Esophagus squamous epithelium (tissue), 5 donors: ENCODE measurements around the gene PHACTR3. TPM values are rescaled to one million over a fixed set of nuclear protein-coding genes. Genes with fewer than 3 reads are reported as not detected.

Source experiments
- DNase-seq: peaks from one replicate; lab custom pipeline; 2025; lab: John Stamatoyannopoulos, UW
- H3K27ac ChIP-seq, 4 donors: fragments of 200-600 bp; sonication (generic); one replicate each; pipeline ENCODE4 v1.5.1; 2016 to 2019; ENCODE audit warnings: mild to moderate bottlenecking in 1 of 4
- H3K27me3 ChIP-seq, 4 donors: fragments of 200-600 bp; sonication (generic); 1 replicate in 3 of 4; 2 replicates in 1 of 4; pipeline versions ENCODE4 v1.5.1 to v1.6.0; 2017 to 2021; ENCODE audit warnings: antibody characterized with exemption in 1 of 4
- H3K36me3 ChIP-seq, 3 donors: fragments of 200-600 bp; sonication (generic); one replicate each; pipeline ENCODE4 v1.5.1; 2016 to 2019
- H3K4me1 ChIP-seq, 3 donors: fragments of 200-600 bp; sonication (generic); one replicate each; pipeline ENCODE4 v1.5.1; 2017 to 2019
- H3K4me3 ChIP-seq, 4 donors: fragments of 200-600 bp; sonication (generic); 1 replicate in 3 of 4; 2 replicates in 1 of 4; pipeline ENCODE4 v1.5.1; 2016 to 2019; ENCODE audit warnings: mild to moderate bottlenecking in 2 of 4, moderate library complexity in 1 of 4
- H3K9me3 ChIP-seq, 3 donors: fragments of 200-600 bp; sonication (generic); one replicate each; pipeline ENCODE4 v1.5.1; 2016 to 2019
- POLR2A ChIP-seq, 4 donors: fragments of 450-650 bp; IDR thresholded peaks; one replicate each; pipeline ENCODE4 v1.6.1; 2017; ENCODE audit warnings: antibody characterized with exemption in 4 of 4, mild to moderate bottlenecking in 4 of 4, moderate library complexity in 3 of 4
- WGBS, 2 donors: methylation state at CpG; one replicate each; pipeline ENCODE4 v1.1.5; 2018; 5-methylcytosine and 5-hydroxymethylcytosine counted together
- intact Hi-C: fragments of 100-400 bp; cut with DNase I; formaldehyde crosslinking; loops from one replicate; pipeline ENCODE4 v1.15.0; 2022
- total RNA-seq, 4 donors: library from RNA; depleted of rRNA; stranded (reverse); fragments of >200 nt; gene quantifications; one replicate each; pipeline ENCODE4 v1.1.0, GENCODE V29; 2016
- TF ChIP-seq, protein P1 (sequence below), 6 experiments: fragments of 450-650 bp in 4 of 6; fragments of 200-600 bp in 2 of 6; sonication (generic) in 2 of 6; IDR thresholded peaks; one replicate each; pipeline ENCODE4 v1.5.1; 2016 to 2019; ENCODE audit warnings: antibody characterized with exemption in 6 of 6, mild to moderate bottlenecking in 4 of 6, moderate library complexity in 4 of 6
- donor health status: DM: yes; HTN: yes; CAD: no.

Gene PHACTR3
- total RNA-seq, 4 donors from 2014 or later, result 0.13 to 2.5 (median 0.32) TPM

DNA sequence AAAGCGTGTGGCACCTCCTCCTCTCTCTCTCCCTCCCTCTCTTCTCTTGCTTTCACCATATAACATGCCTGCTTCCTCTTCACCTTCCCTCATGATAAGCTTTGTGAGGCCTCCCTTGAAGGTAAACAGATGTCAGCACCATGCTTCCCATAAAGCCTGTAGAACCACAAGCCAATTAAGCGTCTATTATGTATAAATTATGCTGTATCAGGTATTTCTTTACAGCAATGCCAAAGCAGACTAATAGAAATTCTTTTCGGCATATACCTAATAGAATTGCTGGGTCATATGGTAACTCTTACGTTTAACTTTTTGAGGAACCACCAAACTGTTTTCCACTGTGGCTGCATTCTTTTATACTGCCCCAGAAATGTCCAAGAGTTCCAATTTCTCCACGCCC lies 254.1 kb downstream of the PHACTR3 start:
- no peaks in the 10 kb centered on the region for H3K9me3 ChIP-seq
- TF ChIP-seq POLR2A (IDR thresholded peaks at IDR 0.05), result no peak
- TF ChIP-seq, protein P1, sequence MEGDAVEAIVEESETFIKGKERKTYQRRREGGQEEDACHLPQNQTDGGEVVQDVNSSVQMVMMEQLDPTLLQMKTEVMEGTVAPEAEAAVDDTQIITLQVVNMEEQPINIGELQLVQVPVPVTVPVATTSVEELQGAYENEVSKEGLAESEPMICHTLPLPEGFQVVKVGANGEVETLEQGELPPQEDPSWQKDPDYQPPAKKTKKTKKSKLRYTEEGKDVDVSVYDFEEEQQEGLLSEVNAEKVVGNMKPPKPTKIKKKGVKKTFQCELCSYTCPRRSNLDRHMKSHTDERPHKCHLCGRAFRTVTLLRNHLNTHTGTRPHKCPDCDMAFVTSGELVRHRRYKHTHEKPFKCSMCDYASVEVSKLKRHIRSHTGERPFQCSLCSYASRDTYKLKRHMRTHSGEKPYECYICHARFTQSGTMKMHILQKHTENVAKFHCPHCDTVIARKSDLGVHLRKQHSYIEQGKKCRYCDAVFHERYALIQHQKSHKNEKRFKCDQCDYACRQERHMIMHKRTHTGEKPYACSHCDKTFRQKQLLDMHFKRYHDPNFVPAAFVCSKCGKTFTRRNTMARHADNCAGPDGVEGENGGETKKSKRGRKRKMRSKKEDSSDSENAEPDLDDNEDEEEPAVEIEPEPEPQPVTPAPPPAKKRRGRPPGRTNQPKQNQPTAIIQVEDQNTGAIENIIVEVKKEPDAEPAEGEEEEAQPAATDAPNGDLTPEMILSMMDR (IDR thresholded peaks at IDR 0.05), result no peak
- H3K36me3 ChIP-seq, result no peaks in the 10 kb centered on the region
- no peak overlapping the region for H3K4me3 ChIP-seq
- intact Hi-C loops, result no loop called here
- H3K27ac ChIP-seq, result no peak overlapping the region
- no peaks in the 10 kb centered on the region for H3K4me1 ChIP-seq
- no peak for DNase-seq
- H3K27me3 ChIP-seq, result no peaks in the 10 kb centered on the region
- 81 to 89% methylated on average over 5 of the region's 5 CpGs for WGBS, 2 donors

DNA sequence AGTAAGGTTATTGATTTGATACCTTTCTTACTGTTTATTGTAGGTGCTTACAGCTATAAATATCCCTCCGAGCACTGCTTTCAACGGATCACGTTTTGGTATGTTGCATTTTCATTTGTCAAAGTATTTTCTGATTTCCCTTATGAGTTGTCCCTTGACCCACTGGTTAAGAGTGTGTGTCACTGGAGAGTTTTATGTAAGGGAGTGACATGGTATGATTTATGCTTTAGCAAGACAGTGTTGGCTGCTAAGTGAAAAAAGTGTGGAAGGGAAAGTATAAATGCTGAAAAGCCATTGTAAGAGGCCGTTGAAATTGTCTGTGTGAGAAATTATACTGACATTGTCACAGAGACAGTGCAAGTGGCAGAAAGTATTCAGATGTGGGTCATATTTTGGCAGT lies 257.1 kb downstream of the PHACTR3 start:
- Histone ChIP-seq H3K4me1 (no peaks in the 10 kb centered on the region), H3K27ac (no peak overlapping the region), H3K27me3 (no peaks in the 10 kb centered on the region), H3K36me3 (no peaks in the 10 kb centered on the region), H3K4me3 (no peak overlapping the region), H3K9me3 (no peaks in the 10 kb centered on the region)
- DNase-seq, result no peak
- WGBS, 2 donors, result 76 to 80% methylated on average over 4 of the region's 4 CpGs
- TF ChIP-seq, protein P1 (IDR thresholded peaks at IDR 0.05), result no peak
- TF ChIP-seq POLR2A (IDR thresholded peaks at IDR 0.05), result no peak
- intact Hi-C loops, result no loop called here

DNA sequence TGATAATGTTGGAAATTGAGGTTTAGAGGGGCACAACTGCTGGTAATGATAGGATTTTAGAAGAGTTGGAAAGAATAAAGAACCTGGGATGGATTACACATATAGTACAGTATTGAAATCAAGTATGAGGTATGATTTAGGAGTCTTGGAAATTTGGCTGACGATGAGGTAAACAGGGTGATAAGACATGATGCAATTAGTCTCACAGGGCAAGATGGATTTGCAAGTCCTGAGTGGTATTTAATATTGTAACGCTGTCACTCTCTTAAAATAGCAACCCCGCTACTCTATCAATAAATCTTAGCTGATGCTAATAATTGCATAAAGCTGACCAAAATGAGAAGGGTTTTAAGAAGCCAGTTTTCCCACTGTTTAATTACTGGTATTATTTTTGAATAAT lies 258.7 kb downstream of the PHACTR3 start:
- no peak overlapping the region for H3K27ac ChIP-seq
- H3K27me3 ChIP-seq, result no peaks in the 10 kb centered on the region
- no peak for DNase-seq
- H3K36me3 ChIP-seq, result no peaks in the 10 kb centered on the region
- no peaks in the 10 kb centered on the region for H3K4me1 ChIP-seq
- WGBS, 2 donors, result 82 to 90% methylated on average over 3 of the region's 3 CpGs
- H3K9me3 ChIP-seq, result no peaks in the 10 kb centered on the region
- TF ChIP-seq, protein P1 (IDR thresholded peaks at IDR 0.05), result no peak
- no peak for TF ChIP-seq POLR2A (IDR thresholded peaks at IDR 0.05)
- no peak overlapping the region for H3K4me3 ChIP-seq
- intact Hi-C loops, result no loop called here

DNA sequence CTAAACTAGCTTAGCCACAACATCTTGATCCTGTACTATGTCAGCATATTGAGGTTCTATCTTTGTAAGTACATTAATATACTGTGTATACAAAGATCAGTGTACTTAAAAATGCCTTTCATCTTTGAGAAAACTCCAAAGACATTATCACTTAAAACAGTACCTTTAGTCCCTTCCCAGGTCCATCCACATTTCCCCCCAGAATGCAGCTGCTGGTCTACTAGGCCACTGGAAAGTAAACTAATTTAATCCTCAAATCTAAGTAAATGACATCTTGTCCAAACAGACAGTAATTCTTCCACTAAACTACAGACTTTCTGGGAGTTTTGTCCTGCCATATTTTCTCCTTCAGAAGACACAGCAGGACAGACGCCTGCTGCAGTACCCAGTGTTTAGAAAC lies 260.4 kb downstream of the PHACTR3 start:
- Histone ChIP-seq H3K4me3 (no peak overlapping the region), H3K27me3 (no peaks in the 10 kb centered on the region), H3K4me1 (no peaks in the 10 kb centered on the region), H3K27ac (no peak overlapping the region), H3K36me3 (no peaks in the 10 kb centered on the region), H3K9me3 (no peaks in the 10 kb centered on the region)
- DNase-seq, result no peak
- no peak for TF ChIP-seq POLR2A (IDR thresholded peaks at IDR 0.05)
- TF ChIP-seq, protein P1 (IDR thresholded peaks at IDR 0.05), result no peak
- 88 to 100% methylated on average over 1 of the region's 1 CpG for whole genome bisulfite sequencing, 2 donors
- intact Hi-C loops, result no loop called here

DNA sequence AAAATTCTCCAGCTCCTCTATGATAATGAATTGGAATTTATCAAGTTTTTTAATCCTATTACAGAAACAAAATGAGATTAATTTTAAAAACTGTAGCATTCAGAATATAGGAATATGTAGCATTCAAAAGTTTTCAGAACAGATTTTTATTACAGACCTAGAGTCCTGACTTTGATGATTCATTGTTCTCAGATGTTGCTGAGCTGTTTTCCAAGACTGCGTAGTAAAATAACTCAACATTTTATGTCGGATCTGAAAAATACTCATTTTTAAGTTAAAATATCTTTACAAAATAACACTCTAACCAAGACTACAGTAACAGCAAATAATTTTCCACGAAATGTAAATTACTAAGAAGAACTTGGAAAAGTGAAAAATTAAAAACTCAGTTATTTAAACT lies 262.0 kb downstream of the PHACTR3 start:
- Histone ChIP-seq H3K4me1 (no peaks in the 10 kb centered on the region), H3K9me3 (no peaks in the 10 kb centered on the region), H3K36me3 (no peaks in the 10 kb centered on the region), H3K27me3 (no peaks in the 10 kb centered on the region), H3K4me3 (no peak overlapping the region), H3K27ac (no peak overlapping the region)
- TF ChIP-seq, protein P1 (IDR thresholded peaks at IDR 0.05), result no peak
- TF ChIP-seq POLR2A (IDR thresholded peaks at IDR 0.05), result no peak
- intact Hi-C loops, result no loop called here
- 74 to 87% methylated on average over 3 of the region's 3 CpGs for WGBS, 2 donors
- DNase-seq, result no peak
